Thymus (tissue), 11 donors: ENCODE data around the gene PDE10A. TPM values are rescaled to one million over a fixed set of nuclear protein-coding genes. Genes with fewer than 3 reads are reported as not detected.
A peak's percentile ranks its signal among the peaks of the same experiment; 100 is the strongest.

Experiments
- DNase-seq, 9 donors: peaks; one replicate each; pipeline ENCODE4 v3.0.0-alpha.2; 2013; ENCODE audit warnings: low spot score in 9 of 9, low read depth in 6 of 9, missing footprints in 1 of 9
- H3K27ac ChIP-seq, 2 donors: one replicate each; pipeline ENCODE4 v1.5.1; 2013; ENCODE audit warnings: control low read depth in 1 of 2, low read depth in 1 of 2, low read length in 1 of 2, mild to moderate bottlenecking in 1 of 2, moderate library complexity in 1 of 2
- H3K27me3 ChIP-seq, 2 donors: one replicate each; pipeline ENCODE4 v1.5.1; 2013; ENCODE audit warnings: low read length in 1 of 2; ENCODE audit not compliant: control insufficient read depth in 2 of 2, insufficient read depth in 1 of 2
- H3K36me3 ChIP-seq, 2 donors: one replicate each; pipeline ENCODE4 v1.5.1; 2013; ENCODE audit warnings: low read length in 1 of 2, mild to moderate bottlenecking in 1 of 2, moderate library complexity in 1 of 2; ENCODE audit not compliant: control insufficient read depth in 2 of 2, insufficient read depth in 2 of 2
- H3K4me1 ChIP-seq, 2 donors: one replicate each; pipeline ENCODE4 v1.5.1; 2013; ENCODE audit warnings: low read length in 2 of 2; ENCODE audit not compliant: control insufficient read depth in 2 of 2, insufficient read depth in 2 of 2
- H3K4me3 ChIP-seq, 2 donors: one replicate each; pipeline ENCODE4 v1.5.1; 2013; ENCODE audit warnings: low read length in 2 of 2, control low read depth in 1 of 2, mild to moderate bottlenecking in 1 of 2
- H3K9me3 ChIP-seq, 2 donors: one replicate each; pipeline ENCODE4 v1.5.1; 2013; ENCODE audit warnings: low read length in 1 of 2, mild to moderate bottlenecking in 1 of 2; ENCODE audit not compliant: control insufficient read depth in 2 of 2, insufficient read depth in 1 of 2
- WGBS: extraction: QIAGEN DNeasy Blood & Tissue Kit; methylation state at CpG from one replicate; pipeline ENCODE4 v1.1.7; 2013; 5-methylcytosine and 5-hydroxymethylcytosine counted together
- polyA plus RNA-seq: library from polyadenylated mRNA; stranded (reverse); fragments of 200-250 nt; gene quantifications from one replicate; pipeline ENCODE4 v1.2.3, GENCODE V29; 2013
- total RNA-seq: library from RNA; stranded (reverse); fragments of 120-200 nt; gene quantifications from one replicate; pipeline ENCODE4 v1.2.4, GENCODE V29; 2013
- donor health status: healthy.

PDE10A gene
- total and polyA plus RNA-seq, 2 donors = 0.94 to 3.2 TPM

GRCh38 chr6:165659945-165660856 is 2.8 kb downstream of the PDE10A start:
- WGBS = 15% methylated on average over 67 of the region's 67 CpGs
- Histone ChIP-seq H3K9me3 (peaks cover 0 to 5% of the 10 kb centered on the region in 2 donors), H3K4me3 (peak overlapping the region in 1 of 2 donors; percentile 13), H3K27ac (no peak overlapping the region), H3K36me3 (no peaks in the 10 kb centered on the region), H3K4me1 (peaks cover 0 to 3% of the 10 kb centered on the region in 2 donors), H3K27me3 (peaks cover 59 to 72% of the 10 kb centered on the region in 2 donors)
- no peak for DNase-seq

GRCh38 chr6:165658395-165659058 is 4.5 kb downstream of the PDE10A start:
- H3K27me3 ChIP-seq = peaks cover 42 to 55% of the 10 kb centered on the region in 2 donors
- DNase-seq = no peak

GRCh38 chr6:165657325-165657680 is 5.7 kb downstream of the PDE10A start:
- 96% methylated on average over 5 of the region's 5 CpGs for WGBS
- no peaks in the 10 kb centered on the region for H3K4me1 ChIP-seq
- H3K36me3 ChIP-seq = no peaks in the 10 kb centered on the region
- H3K27me3 ChIP-seq = peaks cover 30 to 47% of the 10 kb centered on the region in 2 donors
- H3K27ac ChIP-seq = no peak overlapping the region
- no peak overlapping the region for H3K4me3 ChIP-seq
- no peaks in the 10 kb centered on the region for H3K9me3 ChIP-seq
- DNase-seq = no peak

More at GRCh38 chr6:165658395-165659058, 4.5 kb downstream of the PDE10A start:
- Histone ChIP-seq H3K4me3 (no peak overlapping the region), H3K27ac (no peak overlapping the region), H3K9me3 (peaks cover 0 to 2% of the 10 kb centered on the region in 2 donors), H3K36me3 (no peaks in the 10 kb centered on the region), H3K4me1 (no peaks in the 10 kb centered on the region)
- 95% methylated on average over 13 of the region's 13 CpGs for WGBS

- peaks cover 24 to 42% of the 10 kb centered on the region in 2 donors for H3K27me3 ChIP-seq
- 94% methylated on average over 8 of the region's 8 CpGs for WGBS
- H3K27ac ChIP-seq = no peak overlapping the region
- H3K36me3 ChIP-seq = no peaks in the 10 kb centered on the region
- H3K4me1 ChIP-seq = no peaks in the 10 kb centered on the region
- no peak overlapping the region for H3K4me3 ChIP-seq
- no peaks in the 10 kb centered on the region for H3K9me3 ChIP-seq
- DNase-seq = no peak
Measured at GRCh38 chr6:165656581-165657324, 6.3 kb downstream of the PDE10A start.

GRCh38 chr6:165655191-165655590 is 7.8 kb downstream of the PDE10A start:
- no peak for DNase-seq
- WGBS = 96% methylated on average over 11 of the region's 11 CpGs
- H3K4me3 ChIP-seq = no peak overlapping the region
- no peaks in the 10 kb centered on the region for H3K4me1 ChIP-seq
- no peaks in the 10 kb centered on the region for H3K9me3 ChIP-seq
- peaks cover 9 to 27% of the 10 kb centered on the region in 2 donors for H3K27me3 ChIP-seq
- no peaks in the 10 kb centered on the region for H3K36me3 ChIP-seq
- no peak overlapping the region for H3K27ac ChIP-seq

- 97% methylated on average over 9 of the region's 9 CpGs for WGBS
- Histone ChIP-seq H3K27me3 (peaks cover 3 to 16% of the 10 kb centered on the region in 2 donors), H3K36me3 (no peaks in the 10 kb centered on the region), H3K4me1 (no peaks in the 10 kb centered on the region), H3K9me3 (no peaks in the 10 kb centered on the region), H3K27ac (no peak overlapping the region), H3K4me3 (no peak overlapping the region)
- DNase-seq = no peak
Measured at GRCh38 chr6:165654144-165654543, 8.9 kb downstream of the PDE10A start.

GRCh38 chr6:165653607-165654006 is 9.4 kb downstream of the PDE10A start:
- Histone ChIP-seq H3K27ac (no peak overlapping the region), H3K27me3 (peaks cover under 1 to 12% of the 10 kb centered on the region in 2 donors), H3K4me1 (no peaks in the 10 kb centered on the region), H3K9me3 (no peaks in the 10 kb centered on the region), H3K36me3 (no peaks in the 10 kb centered on the region), H3K4me3 (no peak overlapping the region)
- DNase-seq = no peak
- 85% methylated on average over 11 of the region's 11 CpGs for WGBS

GRCh38 chr6:165653196-165653595 is 9.8 kb downstream of the PDE10A start:
- no peaks in the 10 kb centered on the region for H3K4me1 ChIP-seq
- WGBS = 95% methylated on average over 9 of the region's 9 CpGs
- H3K27ac ChIP-seq = no peak overlapping the region
- H3K36me3 ChIP-seq = no peaks in the 10 kb centered on the region
- no peak overlapping the region for H3K4me3 ChIP-seq
- H3K27me3 ChIP-seq = peaks cover 0 to 8% of the 10 kb centered on the region in 2 donors
- no peaks in the 10 kb centered on the region for H3K9me3 ChIP-seq
- DNase-seq = no peak
